ENCODE data around the gene TGFBR3.

TGFBR3 gene

DNA sequence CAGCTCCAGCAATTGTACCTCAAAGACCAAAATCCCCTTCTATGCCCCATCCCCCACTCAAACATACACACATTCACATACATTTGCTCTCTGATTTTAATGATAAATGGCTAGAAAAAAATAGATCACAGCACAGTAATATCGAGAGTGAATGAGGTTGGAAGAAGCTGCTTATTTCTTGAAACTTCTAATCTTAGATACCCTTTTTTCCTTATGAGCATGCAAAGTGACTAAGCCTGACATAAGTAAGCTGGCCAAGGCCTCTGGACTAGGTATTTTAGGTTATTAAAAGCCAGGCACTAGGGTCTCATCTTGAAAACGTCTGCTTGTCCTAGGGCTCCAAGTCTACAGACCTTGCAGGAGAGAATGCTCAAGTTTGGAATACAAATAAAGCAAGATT is 133.6 kb downstream of the TGFBR3 start:
- H3K9me3 ChIP-seq (ENCODE audit: control insufficient read depth, low read length), result no peaks in the 10 kb centered on the region
- no peaks in the 10 kb centered on the region for H3K4me1 ChIP-seq (ENCODE audit: control insufficient read depth, insufficient read depth, low read length, poor library complexity, severe bottlenecking)
- no peak for DNase-seq
- H3K27ac ChIP-seq (ENCODE audit: insufficient read depth, low read length, poor library complexity, severe bottlenecking), result no peak overlapping the region
- H3K36me3 ChIP-seq (ENCODE audit: control insufficient read depth, insufficient read depth, low read length), result no peaks in the 10 kb centered on the region
- H3K27me3 ChIP-seq (replicated peaks; ENCODE audit: control insufficient read depth, insufficient read depth, low read length, poor library complexity, severe bottlenecking), result no peaks in the 10 kb centered on the region
- no peak overlapping the region for H3K4me3 ChIP-seq (ENCODE audit: insufficient read depth, low read depth, low read length, poor library complexity, severe bottlenecking)

- Histone ChIP-seq H3K4me3 (ENCODE audit: insufficient read depth, low read depth, low read length, poor library complexity, severe bottlenecking) (no peak overlapping the region), H3K9me3 (ENCODE audit: control insufficient read depth, low read length) (no peaks in the 10 kb centered on the region), H3K4me1 (ENCODE audit: control insufficient read depth, insufficient read depth, low read length, poor library complexity, severe bottlenecking) (no peaks in the 10 kb centered on the region), H3K27ac (ENCODE audit: insufficient read depth, low read length, poor library complexity, severe bottlenecking) (no peak overlapping the region), H3K27me3 (replicated peaks; ENCODE audit: control insufficient read depth, insufficient read depth, low read length, poor library complexity, severe bottlenecking) (no peaks in the 10 kb centered on the region), H3K36me3 (ENCODE audit: control insufficient read depth, insufficient read depth, low read length) (no peaks in the 10 kb centered on the region)
- no peak for DNase-seq
Measured at GRCh38 chr1:91751275-91751674, 134.7 kb downstream of the TGFBR3 start.

DNA sequence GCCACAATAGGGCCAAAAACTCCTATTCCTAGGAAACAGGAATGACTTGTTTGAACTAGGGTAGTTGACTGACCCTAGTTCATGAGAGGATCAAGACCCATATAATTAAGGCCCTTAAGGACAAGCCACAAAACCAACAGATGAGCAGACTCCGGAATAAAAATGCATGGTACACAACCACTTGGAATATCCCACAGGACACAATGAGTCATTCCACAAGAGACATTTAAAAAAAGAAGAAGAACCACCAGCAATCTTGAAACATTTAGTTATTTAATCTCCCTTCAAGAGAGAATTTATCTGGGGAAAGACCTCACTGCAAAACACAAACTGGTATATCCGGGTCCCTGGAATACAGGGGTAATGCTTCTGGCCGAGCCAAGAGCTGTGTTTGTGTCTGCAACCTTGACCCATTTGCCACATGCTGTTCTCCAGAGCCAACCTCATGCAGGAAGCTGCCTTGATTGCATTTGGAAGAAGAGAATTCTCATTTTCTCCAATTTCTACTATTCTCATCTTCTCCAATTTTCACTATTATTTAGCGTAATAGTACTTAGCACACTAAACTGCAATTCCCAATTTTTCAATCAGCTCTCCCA is 135.5 kb downstream of the TGFBR3 start:
- H3K36me3 ChIP-seq (ENCODE audit: control insufficient read depth, insufficient read depth, low read length), result no peaks in the 10 kb centered on the region
- no peaks in the 10 kb centered on the region for H3K27me3 ChIP-seq (replicated peaks; ENCODE audit: control insufficient read depth, insufficient read depth, low read length, poor library complexity, severe bottlenecking)
- H3K4me3 ChIP-seq (ENCODE audit: insufficient read depth, low read depth, low read length, poor library complexity, severe bottlenecking), result no peak overlapping the region
- no peak overlapping the region for H3K27ac ChIP-seq (ENCODE audit: insufficient read depth, low read length, poor library complexity, severe bottlenecking)
- no peaks in the 10 kb centered on the region for H3K4me1 ChIP-seq (ENCODE audit: control insufficient read depth, insufficient read depth, low read length, poor library complexity, severe bottlenecking)
- no peaks in the 10 kb centered on the region for H3K9me3 ChIP-seq (ENCODE audit: control insufficient read depth, low read length)
- DNase-seq, result no peak

DNA sequence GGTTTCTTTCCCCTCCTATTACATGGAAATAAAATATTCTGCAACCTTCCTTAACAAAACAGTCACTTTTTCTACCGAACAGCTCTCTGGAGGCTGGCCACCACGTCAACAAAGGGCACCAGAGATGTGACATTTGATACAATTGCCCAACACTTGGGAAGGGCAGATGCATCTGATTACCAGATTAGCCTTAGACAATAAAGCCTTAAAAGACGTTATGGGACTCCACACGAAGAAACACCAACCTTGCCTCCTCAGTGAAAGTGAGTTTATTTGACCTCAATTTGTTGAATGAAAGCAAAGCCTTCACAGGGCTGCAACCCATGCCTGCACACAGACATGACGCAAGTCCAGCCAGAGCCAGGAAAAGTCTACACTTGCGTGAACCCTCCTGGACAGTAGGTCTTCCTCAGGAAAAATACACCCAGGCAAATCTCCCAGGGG is 136.1 kb downstream of the TGFBR3 start:
- no peak for DNase-seq
- Histone ChIP-seq H3K27ac (ENCODE audit: insufficient read depth, low read length, poor library complexity, severe bottlenecking) (no peak overlapping the region), H3K27me3 (replicated peaks; ENCODE audit: control insufficient read depth, insufficient read depth, low read length, poor library complexity, severe bottlenecking) (no peaks in the 10 kb centered on the region), H3K4me1 (ENCODE audit: control insufficient read depth, insufficient read depth, low read length, poor library complexity, severe bottlenecking) (no peaks in the 10 kb centered on the region), H3K9me3 (ENCODE audit: control insufficient read depth, low read length) (no peaks in the 10 kb centered on the region), H3K4me3 (ENCODE audit: insufficient read depth, low read depth, low read length, poor library complexity, severe bottlenecking) (no peak overlapping the region), H3K36me3 (ENCODE audit: control insufficient read depth, insufficient read depth, low read length) (no peaks in the 10 kb centered on the region)

- no peak for DNase-seq
- H3K27ac ChIP-seq (ENCODE audit: insufficient read depth, low read length, poor library complexity, severe bottlenecking), result no peak overlapping the region
- H3K36me3 ChIP-seq (ENCODE audit: control insufficient read depth, insufficient read depth, low read length), result no peaks in the 10 kb centered on the region
- H3K4me3 ChIP-seq (ENCODE audit: insufficient read depth, low read depth, low read length, poor library complexity, severe bottlenecking), result no peak overlapping the region
- H3K9me3 ChIP-seq (ENCODE audit: control insufficient read depth, low read length), result no peaks in the 10 kb centered on the region
- H3K27me3 ChIP-seq (replicated peaks; ENCODE audit: control insufficient read depth, insufficient read depth, low read length, poor library complexity, severe bottlenecking), result no peaks in the 10 kb centered on the region
- H3K4me1 ChIP-seq (ENCODE audit: control insufficient read depth, insufficient read depth, low read length, poor library complexity, severe bottlenecking), result no peaks in the 10 kb centered on the region
Measured at GRCh38 chr1:91747666-91748065, 138.3 kb downstream of the TGFBR3 start.

DNA sequence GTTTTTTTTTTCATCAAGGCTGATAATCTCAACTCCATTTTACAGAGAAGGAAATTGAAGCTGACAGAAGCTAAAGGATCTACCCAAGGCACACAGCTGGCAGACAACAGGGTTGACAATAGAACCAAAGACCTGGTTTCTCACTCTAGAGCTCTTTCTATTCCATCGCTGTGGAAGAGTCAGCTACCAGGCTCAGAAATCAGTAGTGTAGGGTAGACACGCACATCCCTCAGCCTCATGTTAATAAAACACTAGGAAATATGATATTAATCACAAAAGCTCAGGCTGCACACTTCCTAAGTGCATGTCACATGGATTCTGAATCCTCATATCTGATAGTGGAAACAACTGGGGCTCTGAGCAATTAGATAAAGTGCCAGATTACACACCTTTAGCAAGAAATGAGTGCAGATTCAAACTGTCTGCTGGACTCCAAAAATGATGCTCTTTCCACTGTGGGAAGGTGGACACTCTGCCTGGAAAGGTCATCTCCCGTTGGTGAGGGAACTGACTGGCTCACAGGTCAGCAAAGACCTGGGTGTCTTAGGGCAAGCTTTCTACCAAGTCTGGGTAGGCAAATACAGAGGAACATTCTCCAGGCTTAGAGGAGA is 139.1 kb downstream of the TGFBR3 start:
- no peak for DNase-seq
- no peak overlapping the region for H3K27ac ChIP-seq (ENCODE audit: insufficient read depth, low read length, poor library complexity, severe bottlenecking)
- no peaks in the 10 kb centered on the region for H3K27me3 ChIP-seq (replicated peaks; ENCODE audit: control insufficient read depth, insufficient read depth, low read length, poor library complexity, severe bottlenecking)
- H3K36me3 ChIP-seq (ENCODE audit: control insufficient read depth, insufficient read depth, low read length), result no peaks in the 10 kb centered on the region
- H3K4me1 ChIP-seq (ENCODE audit: control insufficient read depth, insufficient read depth, low read length, poor library complexity, severe bottlenecking), result no peaks in the 10 kb centered on the region
- no peaks in the 10 kb centered on the region for H3K9me3 ChIP-seq (ENCODE audit: control insufficient read depth, low read length)
- no peak overlapping the region for H3K4me3 ChIP-seq (ENCODE audit: insufficient read depth, low read depth, low read length, poor library complexity, severe bottlenecking)

DNA sequence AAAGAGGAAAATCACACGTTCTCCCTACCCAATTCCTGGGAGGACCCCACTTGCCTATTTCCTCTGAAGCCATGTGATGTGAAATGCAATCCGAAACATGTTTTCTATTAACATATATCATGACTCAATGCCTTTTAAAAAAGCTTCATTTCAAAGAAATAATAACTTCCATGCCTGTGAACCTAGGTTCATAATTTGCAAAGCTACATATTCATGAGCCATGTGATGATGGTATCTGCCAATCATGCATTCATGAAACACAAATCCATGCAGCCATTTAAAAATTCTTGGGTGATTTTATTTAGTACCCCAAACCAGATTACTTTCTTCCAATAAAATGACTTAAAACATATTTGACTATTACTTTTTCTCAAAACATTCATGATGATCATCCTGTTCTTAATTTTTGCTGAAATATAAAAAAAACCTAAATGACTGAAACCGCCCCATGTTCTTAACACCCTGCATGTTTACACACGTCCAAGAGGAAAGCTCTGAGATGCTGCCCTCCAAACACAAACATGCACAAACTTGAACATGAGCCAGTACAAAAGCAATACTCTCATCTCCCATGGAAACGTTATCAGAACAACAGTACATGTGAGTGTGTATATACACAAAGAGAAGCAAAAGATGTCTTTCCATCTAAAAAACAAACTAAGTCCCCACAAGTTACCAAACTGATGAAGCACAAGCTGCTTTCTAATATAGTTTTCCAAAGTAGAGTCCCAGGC is 140.1 kb downstream of the TGFBR3 start:
- H3K4me1 ChIP-seq (ENCODE audit: control insufficient read depth, insufficient read depth, low read length, poor library complexity, severe bottlenecking), result no peaks in the 10 kb centered on the region
- no peaks in the 10 kb centered on the region for H3K9me3 ChIP-seq (ENCODE audit: control insufficient read depth, low read length)
- no peak overlapping the region for H3K27ac ChIP-seq (ENCODE audit: insufficient read depth, low read length, poor library complexity, severe bottlenecking)

GRCh38 chr1:91744953-91745639 is 140.9 kb downstream of the TGFBR3 start:
- Histone ChIP-seq H3K4me1 (ENCODE audit: control insufficient read depth, insufficient read depth, low read length, poor library complexity, severe bottlenecking) (no peaks in the 10 kb centered on the region), H3K27ac (ENCODE audit: insufficient read depth, low read length, poor library complexity, severe bottlenecking) (no peak overlapping the region), H3K27me3 (replicated peaks; ENCODE audit: control insufficient read depth, insufficient read depth, low read length, poor library complexity, severe bottlenecking) (no peaks in the 10 kb centered on the region), H3K9me3 (ENCODE audit: control insufficient read depth, low read length) (no peaks in the 10 kb centered on the region), H3K36me3 (ENCODE audit: control insufficient read depth, insufficient read depth, low read length) (no peaks in the 10 kb centered on the region), H3K4me3 (ENCODE audit: insufficient read depth, low read depth, low read length, poor library complexity, severe bottlenecking) (no peak overlapping the region)
- DNase-seq, result no peak

More for the DNA sequence above, 140.1 kb downstream of the TGFBR3 start:
- no peaks in the 10 kb centered on the region for H3K36me3 ChIP-seq (ENCODE audit: control insufficient read depth, insufficient read depth, low read length)
- H3K27me3 ChIP-seq (replicated peaks; ENCODE audit: control insufficient read depth, insufficient read depth, low read length, poor library complexity, severe bottlenecking), result no peaks in the 10 kb centered on the region
- no peak overlapping the region for H3K4me3 ChIP-seq (ENCODE audit: insufficient read depth, low read depth, low read length, poor library complexity, severe bottlenecking)
- no peak for DNase-seq

DNA sequence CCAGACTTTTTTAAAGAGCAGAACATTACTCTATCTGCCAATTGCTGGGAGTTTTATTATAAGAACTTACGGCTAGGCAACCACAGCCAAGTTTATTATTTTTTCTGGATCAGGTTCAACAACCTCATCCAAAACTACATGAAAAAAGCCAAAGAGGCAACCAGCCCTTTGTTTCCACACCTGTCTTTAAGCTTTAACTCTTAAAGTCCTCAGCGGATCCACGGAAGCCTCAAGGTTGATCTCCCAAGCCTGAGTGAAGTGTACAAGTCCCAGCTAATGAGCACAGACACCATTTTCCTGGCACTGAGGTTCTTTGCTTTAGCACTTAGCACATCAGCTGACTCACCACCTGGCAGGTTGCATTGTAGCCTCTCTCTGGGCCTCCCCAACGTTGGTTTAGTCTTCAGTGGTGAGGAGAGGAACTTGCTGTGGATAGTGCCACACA is 143.1 kb downstream of the TGFBR3 start:
- no peaks in the 10 kb centered on the region for H3K27me3 ChIP-seq (replicated peaks; ENCODE audit: control insufficient read depth, insufficient read depth, low read length, poor library complexity, severe bottlenecking)
- H3K4me3 ChIP-seq (ENCODE audit: insufficient read depth, low read depth, low read length, poor library complexity, severe bottlenecking), result no peak overlapping the region
- H3K36me3 ChIP-seq (ENCODE audit: control insufficient read depth, insufficient read depth, low read length), result no peaks in the 10 kb centered on the region
- H3K27ac ChIP-seq (ENCODE audit: insufficient read depth, low read length, poor library complexity, severe bottlenecking), result no peak overlapping the region
- H3K9me3 ChIP-seq (ENCODE audit: control insufficient read depth, low read length), result no peaks in the 10 kb centered on the region
- no peaks in the 10 kb centered on the region for H3K4me1 ChIP-seq (ENCODE audit: control insufficient read depth, insufficient read depth, low read length, poor library complexity, severe bottlenecking)
- DNase-seq, result no peak

GRCh38 chr1:91741906-91742305 is 144.0 kb downstream of the TGFBR3 start:
- no peak for DNase-seq
- no peak overlapping the region for H3K4me3 ChIP-seq (ENCODE audit: insufficient read depth, low read depth, low read length, poor library complexity, severe bottlenecking)
- no peak overlapping the region for H3K27ac ChIP-seq (ENCODE audit: insufficient read depth, low read length, poor library complexity, severe bottlenecking)
- no peaks in the 10 kb centered on the region for H3K9me3 ChIP-seq (ENCODE audit: control insufficient read depth, low read length)
- no peaks in the 10 kb centered on the region for H3K36me3 ChIP-seq (ENCODE audit: control insufficient read depth, insufficient read depth, low read length)
- no peaks in the 10 kb centered on the region for H3K27me3 ChIP-seq (replicated peaks; ENCODE audit: control insufficient read depth, insufficient read depth, low read length, poor library complexity, severe bottlenecking)
- H3K4me1 ChIP-seq (ENCODE audit: control insufficient read depth, insufficient read depth, low read length, poor library complexity, severe bottlenecking), result no peaks in the 10 kb centered on the region

Data from effector memory CD4-positive, alpha-beta T cell (primary cell).